ENCODE data around the gene KIF26A. TPM values are rescaled to one million over a fixed set of nuclear protein-coding genes. Genes with fewer than 3 reads are reported as not detected.
"Not testable (repeated sequence)": the region's sequence is repeated elsewhere in the genome, so short reads cannot be mapped to it uniquely, and the experiment has no call there.

Gene KIF26A
- total RNA-seq, 1 donor from 2014 or later, result 1.4 TPM

DNA sequence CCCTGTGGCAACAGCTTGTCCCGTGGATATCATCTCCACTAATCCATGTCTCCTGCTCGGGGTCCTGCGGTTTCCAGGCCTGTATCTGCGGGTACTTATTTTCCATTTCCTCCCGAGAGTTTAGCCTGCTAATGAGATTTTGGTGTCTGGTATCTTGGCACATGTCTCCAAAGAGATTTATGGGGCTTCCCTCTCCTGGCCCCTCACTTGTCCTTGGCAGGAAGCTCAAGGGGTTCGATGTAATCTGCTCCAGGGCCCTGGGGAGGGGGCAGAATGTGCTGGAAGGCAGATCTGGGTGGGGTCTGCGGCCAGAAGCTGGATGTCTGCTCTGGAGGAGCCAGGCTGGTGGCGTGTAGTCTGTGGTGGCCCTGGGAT is 85.7 kb downstream of the KIF26A start:
- Mint-ChIP-seq H3K36me3 (ENCODE audit: low read depth, unreplicated experiment) (no peaks in the 10 kb centered on the region), H3K27me3 (ENCODE audit: low read depth, unreplicated experiment) (peaks cover 24% of the 10 kb centered on the region), H3K27ac (ENCODE audit: unreplicated experiment) (no peak overlapping the region), H3K4me3 (ENCODE audit: unreplicated experiment) (no peak overlapping the region), H3K9me3 (ENCODE audit: unreplicated experiment) (peaks cover 6% of the 10 kb centered on the region), H3K4me1 (ENCODE audit: low read depth, unreplicated experiment) (peaks cover 2% of the 10 kb centered on the region)
- peaks cover 3% of the 10 kb centered on the region for H3K9me3 ChIP-seq (ENCODE audit: insufficient read depth, low read depth, low read length)
- H3K9ac ChIP-seq (ENCODE audit: low read length), result no peak overlapping the region
- H3K36me3 ChIP-seq (ENCODE audit: insufficient read depth, low read length), result no peaks in the 10 kb centered on the region
- no peaks in the 10 kb centered on the region for H4K20me1 ChIP-seq (ENCODE audit: insufficient read depth, low read length)
- H3K27ac ChIP-seq (ENCODE audit: low read depth, low read length), result no peak overlapping the region
- H3K79me2 ChIP-seq (ENCODE audit: insufficient read depth, low read length), result no peaks in the 10 kb centered on the region
- no peak overlapping the region for H3K4me2 ChIP-seq (ENCODE audit: low read length)
- no peaks in the 10 kb centered on the region for H3K27me3 ChIP-seq (ENCODE audit: insufficient read depth, low read length)
- no peak overlapping the region for H3K4me3 ChIP-seq (ENCODE audit: insufficient read depth, low read depth, low read length)
- DNase-seq (ENCODE audit: low read depth), result no peak
- H2AFZ ChIP-seq (ENCODE audit: low read depth, low read length), result no peak overlapping the region
- no peak for FAIRE-seq
- H3K4me1 ChIP-seq (ENCODE audit: insufficient read depth, low read length), result no peaks in the 10 kb centered on the region
- no peak for TF ChIP-seq EZH2 (IDR thresholded peaks at IDR 0.05; ENCODE audit: insufficient read depth, low read length)
- TF ChIP-seq, protein P1, sequence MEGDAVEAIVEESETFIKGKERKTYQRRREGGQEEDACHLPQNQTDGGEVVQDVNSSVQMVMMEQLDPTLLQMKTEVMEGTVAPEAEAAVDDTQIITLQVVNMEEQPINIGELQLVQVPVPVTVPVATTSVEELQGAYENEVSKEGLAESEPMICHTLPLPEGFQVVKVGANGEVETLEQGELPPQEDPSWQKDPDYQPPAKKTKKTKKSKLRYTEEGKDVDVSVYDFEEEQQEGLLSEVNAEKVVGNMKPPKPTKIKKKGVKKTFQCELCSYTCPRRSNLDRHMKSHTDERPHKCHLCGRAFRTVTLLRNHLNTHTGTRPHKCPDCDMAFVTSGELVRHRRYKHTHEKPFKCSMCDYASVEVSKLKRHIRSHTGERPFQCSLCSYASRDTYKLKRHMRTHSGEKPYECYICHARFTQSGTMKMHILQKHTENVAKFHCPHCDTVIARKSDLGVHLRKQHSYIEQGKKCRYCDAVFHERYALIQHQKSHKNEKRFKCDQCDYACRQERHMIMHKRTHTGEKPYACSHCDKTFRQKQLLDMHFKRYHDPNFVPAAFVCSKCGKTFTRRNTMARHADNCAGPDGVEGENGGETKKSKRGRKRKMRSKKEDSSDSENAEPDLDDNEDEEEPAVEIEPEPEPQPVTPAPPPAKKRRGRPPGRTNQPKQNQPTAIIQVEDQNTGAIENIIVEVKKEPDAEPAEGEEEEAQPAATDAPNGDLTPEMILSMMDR (IDR thresholded peaks at IDR 0.05; ENCODE audit: insufficient read depth, low read depth, low read length), result no peak

DNA sequence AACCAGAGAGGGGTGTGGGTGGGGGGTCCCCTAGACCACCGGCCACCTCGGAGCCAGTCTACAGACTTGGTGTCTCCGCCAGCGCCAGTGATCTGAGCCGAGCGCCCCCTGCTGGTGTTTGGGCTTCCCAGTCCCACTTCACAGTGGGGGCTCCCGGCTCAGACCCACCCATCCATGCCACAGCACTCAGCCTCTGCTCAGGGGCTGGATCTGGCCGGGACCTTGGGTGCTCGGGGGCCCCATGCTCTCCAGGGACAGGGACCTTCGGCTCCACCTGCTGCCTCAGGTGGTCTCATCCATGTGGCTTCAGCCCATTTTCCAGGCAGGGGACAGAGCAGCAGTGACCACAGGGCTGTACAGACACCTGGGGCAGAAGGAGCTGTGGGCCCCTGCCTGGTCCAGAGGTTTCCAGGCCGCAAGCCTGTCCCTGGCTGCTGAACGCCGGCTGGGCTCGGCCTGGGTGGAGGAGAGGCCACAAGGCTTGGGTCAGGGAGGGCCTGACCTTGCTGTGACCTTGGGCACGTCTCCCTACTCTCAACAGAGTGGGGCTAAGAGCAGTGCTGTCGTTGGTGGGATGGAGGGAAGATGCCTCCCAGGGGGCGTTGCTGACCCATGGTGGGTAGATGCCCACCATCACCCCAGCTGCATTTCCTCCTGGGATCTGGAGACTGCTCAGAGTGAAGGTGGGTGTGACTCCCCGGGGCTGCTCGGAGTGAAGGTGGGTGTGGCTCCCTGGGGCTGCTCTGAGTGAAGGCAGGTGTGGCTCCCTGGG is 86.3 kb downstream of the KIF26A start:
- no peak overlapping the region for H3K4me3 ChIP-seq (ENCODE audit: insufficient read depth, low read depth, low read length)
- H2AFZ ChIP-seq (ENCODE audit: low read depth, low read length), result no peak overlapping the region
- H3K9me3 Mint-ChIP-seq (ENCODE audit: unreplicated experiment), result peaks cover 6% of the 10 kb centered on the region
- no peaks in the 10 kb centered on the region for H3K4me1 ChIP-seq (ENCODE audit: insufficient read depth, low read length)
- no peak for TF ChIP-seq EZH2 (IDR thresholded peaks at IDR 0.05; ENCODE audit: insufficient read depth, low read length)
- TF ChIP-seq, protein P1 (IDR thresholded peaks at IDR 0.05; ENCODE audit: insufficient read depth, low read depth, low read length), result no peak
- H3K9ac ChIP-seq (ENCODE audit: low read length), result no peak overlapping the region
- H3K4me2 ChIP-seq (ENCODE audit: low read length), result no peak overlapping the region
- no peak overlapping the region for H3K27ac Mint-ChIP-seq (ENCODE audit: unreplicated experiment)
- H3K4me1 Mint-ChIP-seq (ENCODE audit: low read depth, unreplicated experiment), result peaks cover 2% of the 10 kb centered on the region
- no peaks in the 10 kb centered on the region for H3K27me3 ChIP-seq (ENCODE audit: insufficient read depth, low read length)
- H4K20me1 ChIP-seq (ENCODE audit: insufficient read depth, low read length), result no peaks in the 10 kb centered on the region
- no peak overlapping the region for H3K27ac ChIP-seq (ENCODE audit: low read depth, low read length)
- no peaks in the 10 kb centered on the region for H3K79me2 ChIP-seq (ENCODE audit: insufficient read depth, low read length)
- peaks cover 4% of the 10 kb centered on the region for H3K9me3 ChIP-seq (ENCODE audit: insufficient read depth, low read depth, low read length)
- peaks cover 24% of the 10 kb centered on the region for H3K27me3 Mint-ChIP-seq (ENCODE audit: low read depth, unreplicated experiment)
- H3K4me3 Mint-ChIP-seq (ENCODE audit: unreplicated experiment), result no peak overlapping the region
- H3K36me3 Mint-ChIP-seq (ENCODE audit: low read depth, unreplicated experiment), result no peaks in the 10 kb centered on the region
- FAIRE-seq, result no peak
- H3K36me3 ChIP-seq (ENCODE audit: insufficient read depth, low read length), result no peaks in the 10 kb centered on the region
- no peak for DNase-seq (ENCODE audit: low read depth)

DNA sequence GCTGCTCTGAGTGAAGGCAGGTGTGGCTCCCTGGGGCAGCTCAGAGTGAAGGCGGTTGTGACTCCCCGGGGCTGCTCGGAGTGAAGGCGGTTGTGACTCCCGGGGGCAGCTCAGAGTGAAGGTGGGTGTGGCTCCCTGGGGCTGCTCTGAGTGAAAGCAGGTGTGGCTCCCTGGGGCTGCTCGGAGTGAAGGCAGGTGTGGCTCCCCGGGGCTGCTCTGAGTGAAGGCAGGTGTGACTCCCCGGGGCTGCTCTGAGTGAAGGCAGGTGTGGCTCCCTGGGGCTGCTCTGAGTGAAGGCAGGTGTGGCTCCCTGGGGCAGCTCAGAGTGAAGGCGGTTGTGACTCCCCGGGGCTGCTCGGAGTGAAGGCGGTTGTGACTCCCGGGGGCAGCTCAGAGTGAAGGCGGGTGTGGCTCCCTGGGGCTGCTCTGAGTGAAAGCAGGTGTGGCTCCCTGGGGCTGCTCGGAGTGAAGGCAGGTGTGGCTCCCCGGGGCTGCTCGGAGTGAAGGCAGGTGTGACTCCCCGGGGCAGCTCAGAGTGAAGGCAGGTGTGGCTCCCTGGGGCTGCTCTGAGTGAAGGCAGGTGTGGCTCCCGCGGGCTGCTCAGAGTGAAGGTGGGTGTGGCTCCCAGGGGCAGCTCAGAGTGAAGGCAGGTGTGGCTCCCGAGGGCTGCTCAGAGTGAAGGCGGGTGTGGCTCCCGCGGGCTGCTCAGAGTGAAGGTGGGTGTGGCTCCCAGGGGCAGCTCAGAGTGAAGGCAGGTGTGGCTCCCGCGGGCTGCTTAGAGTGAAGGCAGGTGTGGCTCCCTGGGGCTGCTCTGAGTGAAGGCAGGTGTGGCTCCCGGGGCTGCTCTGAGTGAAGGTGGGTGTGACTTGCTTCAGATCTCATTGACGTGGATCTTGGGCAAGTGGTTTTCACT is 87.1 kb downstream of the KIF26A start:
- H3K27ac Mint-ChIP-seq (ENCODE audit: unreplicated experiment); H3K36me3 ChIP-seq (ENCODE audit: insufficient read depth, low read length); H2AFZ ChIP-seq (ENCODE audit: low read depth, low read length); H3K9me3 ChIP-seq (ENCODE audit: insufficient read depth, low read depth, low read length); H3K9ac ChIP-seq (ENCODE audit: low read length); H3K4me3 ChIP-seq (ENCODE audit: insufficient read depth, low read depth, low read length); H3K4me1 Mint-ChIP-seq (ENCODE audit: low read depth, unreplicated experiment); H3K4me1 ChIP-seq (ENCODE audit: insufficient read depth, low read length); DNase-seq (ENCODE audit: low read depth); H3K9me3 Mint-ChIP-seq (ENCODE audit: unreplicated experiment); H3K79me2 ChIP-seq (ENCODE audit: insufficient read depth, low read length); H4K20me1 ChIP-seq (ENCODE audit: insufficient read depth, low read length); H3K27ac ChIP-seq (ENCODE audit: low read depth, low read length); H3K4me2 ChIP-seq (ENCODE audit: low read length); FAIRE-seq; H3K36me3 Mint-ChIP-seq (ENCODE audit: low read depth, unreplicated experiment); H3K4me3 Mint-ChIP-seq (ENCODE audit: unreplicated experiment); H3K27me3 ChIP-seq (ENCODE audit: insufficient read depth, low read length): not testable (repeated sequence)
- H3K27me3 Mint-ChIP-seq (ENCODE audit: low read depth, unreplicated experiment), result peaks cover 18% of the 10 kb centered on the region

Data from astrocyte (in vitro differentiated cells and primary cell).